ENCODE results near the gene ALPK3. TPM values are rescaled to one million over a fixed set of nuclear protein-coding genes. Genes with fewer than 3 reads are reported as not detected.

The ALPK3 gene
- total RNA-seq, 1 donor from 2014 or later = 5.4 TPM

- Histone ChIP-seq H3K4me1 (peaks cover 6% of the 10 kb centered on the region), H3K4me2 (no peak overlapping the region), H2AFZ (replicated peaks) (no peak overlapping the region), H3K9me3 (ENCODE audit: low read depth) (no peaks in the 10 kb centered on the region), H3K9ac (no peak overlapping the region), H3K36me3 (no peaks in the 10 kb centered on the region), H3F3A (ENCODE audit: low read depth) (no peaks in the 10 kb centered on the region), H3K27ac (no peak overlapping the region), H3K27me3 (no peaks in the 10 kb centered on the region), H3K4me3 (no peak overlapping the region), H3K79me2 (ENCODE audit: low read depth) (no peaks in the 10 kb centered on the region), H4K20me1 (ENCODE audit: low read depth) (no peaks in the 10 kb centered on the region)
- TF ChIP-seq EZH2 (IDR thresholded peaks at IDR 0.05) = no peak
- peak; percentile 58 for TF ChIP-seq CTCF (IDR thresholded peaks at IDR 0.05)
- Mint-ChIP-seq H3K9me3 (no peaks in the 10 kb centered on the region), H3K4me1 (peaks cover 7% of the 10 kb centered on the region), H3K4me3 (no peak overlapping the region), H3K36me3 (no peaks in the 10 kb centered on the region), H3K27ac (no peak overlapping the region), H3K27me3 (ENCODE audit: insufficient read depth, low read depth) (no peaks in the 10 kb centered on the region)
- DNase-seq (ENCODE audit: low spot score) = peak; percentile 63
Measured at GRCh38 chr15:84826369-84826823, 9.2 kb downstream of the ALPK3 start.

- Mint-ChIP-seq H3K4me3 (no peak overlapping the region), H3K36me3 (no peaks in the 10 kb centered on the region), H3K9me3 (no peaks in the 10 kb centered on the region), H3K27me3 (ENCODE audit: insufficient read depth, low read depth) (no peaks in the 10 kb centered on the region), H3K27ac (no peak overlapping the region), H3K4me1 (peaks cover 6% of the 10 kb centered on the region)
- no peaks in the 10 kb centered on the region for H3K4me1 ChIP-seq
- no peaks in the 10 kb centered on the region for H4K20me1 ChIP-seq (ENCODE audit: low read depth)
- no peaks in the 10 kb centered on the region for H3K36me3 ChIP-seq
- no peak overlapping the region for H3K27ac ChIP-seq
- no peaks in the 10 kb centered on the region for H3F3A ChIP-seq (ENCODE audit: low read depth)
- H3K27me3 ChIP-seq = no peaks in the 10 kb centered on the region
- no peak for TF ChIP-seq EZH2 (IDR thresholded peaks at IDR 0.05)
- H3K9ac ChIP-seq = no peak overlapping the region
- no peak overlapping the region for H3K4me2 ChIP-seq
- H2AFZ ChIP-seq (replicated peaks) = no peak overlapping the region
- H3K4me3 ChIP-seq = no peak overlapping the region
- H3K79me2 ChIP-seq (ENCODE audit: low read depth) = no peaks in the 10 kb centered on the region
- DNase-seq (ENCODE audit: low spot score) = no peak
- no peaks in the 10 kb centered on the region for H3K9me3 ChIP-seq (ENCODE audit: low read depth)
Measured at GRCh38 chr15:84827246-84827645, 10.1 kb downstream of the ALPK3 start.

GRCh38 chr15:84828086-84828908, 11.1 kb downstream of the ALPK3 start:
- no peak overlapping the region for H3K27ac Mint-ChIP-seq
- Histone ChIP-seq H3K27ac (no peak overlapping the region), H3K79me2 (ENCODE audit: low read depth) (no peaks in the 10 kb centered on the region)

More at GRCh38 chr15:84828086-84828908, 11.1 kb downstream of the ALPK3 start:
- H3K9ac ChIP-seq = no peak overlapping the region
- Mint-ChIP-seq H3K4me1 (peaks cover 4% of the 10 kb centered on the region), H3K9me3 (no peaks in the 10 kb centered on the region), H3K36me3 (no peaks in the 10 kb centered on the region), H3K27me3 (ENCODE audit: insufficient read depth, low read depth) (no peaks in the 10 kb centered on the region), H3K4me3 (no peak overlapping the region)
- H3K4me3 ChIP-seq = no peak overlapping the region
- no peaks in the 10 kb centered on the region for H3K36me3 ChIP-seq
- TF ChIP-seq EZH2phosphoT487 (IDR thresholded peaks at IDR 0.05) = no peak
- TF ChIP-seq CTCF (IDR thresholded peaks at IDR 0.05) = no peak
- no peak for TF ChIP-seq EZH2 (IDR thresholded peaks at IDR 0.05)
- no peaks in the 10 kb centered on the region for H3F3A ChIP-seq (ENCODE audit: low read depth)
- no peaks in the 10 kb centered on the region for H3K4me1 ChIP-seq
- H3K9me3 ChIP-seq (ENCODE audit: low read depth) = no peaks in the 10 kb centered on the region
- H3K4me2 ChIP-seq = no peak overlapping the region
- no peaks in the 10 kb centered on the region for H3K27me3 ChIP-seq
- H4K20me1 ChIP-seq (ENCODE audit: low read depth) = no peaks in the 10 kb centered on the region
- no peak for DNase-seq (ENCODE audit: low spot score)
- H2AFZ ChIP-seq (replicated peaks) = no peak overlapping the region

All from neural progenitor cell (in vitro differentiated cells).